H9 (cell line): Measurements from ENCODE around the gene ARAF. TPM values are rescaled to one million over a fixed set of nuclear protein-coding genes. Genes with fewer than 3 reads are reported as not detected.
A peak's percentile ranks its signal among the peaks of the same experiment; 100 is the strongest.

Source experiments
- DNase-seq: peaks from one replicate; pipeline ENCODE4 v3.0.0-alpha.2; 2017
- H2AFZ ChIP-seq: one replicate; pipeline ENCODE4 v1.6.1; 2013; ENCODE audit warnings: mild to moderate bottlenecking, low read length, control low read depth, moderate library complexity
- H2AK5ac ChIP-seq: 2 replicates; pipeline ENCODE4 v1.6.1; 2013; ENCODE audit warnings: low read length, control low read depth, mixed read lengths; ENCODE audit not compliant: insufficient read length
- H2BK120ac ChIP-seq: one replicate; pipeline ENCODE4 v1.6.1; 2013; ENCODE audit warnings: low read depth, mild to moderate bottlenecking, low read length, control low read depth, inconsistent platforms; ENCODE audit not compliant: poor library complexity, severe bottlenecking
- H2BK12ac ChIP-seq: 2 replicates; pipeline ENCODE4 v1.6.1; 2013; ENCODE audit warnings: low read length, control low read depth, mixed read lengths, low read depth; ENCODE audit not compliant: insufficient read length
- H2BK15ac ChIP-seq: 2 replicates; pipeline ENCODE4 v1.6.1; 2013; ENCODE audit warnings: low read depth, low read length, control low read depth
- H2BK20ac ChIP-seq: one replicate; pipeline ENCODE4 v1.6.1; 2013; ENCODE audit warnings: low read depth, mild to moderate bottlenecking, low read length, control low read depth, inconsistent platforms; ENCODE audit not compliant: poor library complexity, severe bottlenecking
- H2BK5ac ChIP-seq: 2 replicates; pipeline ENCODE4 v1.6.1; 2013; ENCODE audit warnings: low read length, control low read depth, mixed read lengths; ENCODE audit not compliant: insufficient read length
- H3K14ac ChIP-seq: 2 replicates; pipeline ENCODE4 v1.6.1; 2013; ENCODE audit warnings: low read length, control low read depth; ENCODE audit not compliant: insufficient read depth
- H3K18ac ChIP-seq: 2 replicates; pipeline ENCODE4 v1.6.1; 2013; ENCODE audit warnings: low read depth, mild to moderate bottlenecking, mixed read lengths, low read length, control low read depth; ENCODE audit not compliant: insufficient read length
- H3K23ac ChIP-seq: 2 replicates; pipeline ENCODE4 v1.6.1; 2013; ENCODE audit warnings: low read length, control low read depth, mixed read lengths, low read depth; ENCODE audit not compliant: insufficient read length
- H3K23me2 ChIP-seq: 2 replicates; pipeline ENCODE4 v1.6.1; 2013; ENCODE audit warnings: low read depth, mild to moderate bottlenecking, mixed read lengths, low read length, control low read depth; ENCODE audit not compliant: insufficient read length, poor library complexity, severe bottlenecking
- H3K27ac ChIP-seq: 2 replicates; pipeline ENCODE4 v1.5.1; 2013; ENCODE audit warnings: low read length, control low read depth, mixed read lengths, low read depth; ENCODE audit not compliant: insufficient read length
- H3K27me3 ChIP-seq: 2 replicates; pipeline ENCODE4 v1.6.1; 2013; ENCODE audit warnings: low read length, control low read depth, inconsistent platforms; ENCODE audit not compliant: insufficient read depth
- H3K4ac ChIP-seq: 2 replicates; pipeline ENCODE4 v1.6.1; 2013; ENCODE audit warnings: low read depth, mild to moderate bottlenecking, control low read depth, inconsistent platforms, low read length, moderate library complexity
- H3K4me1 ChIP-seq: 2 replicates; pipeline ENCODE4 v1.6.1; 2013; ENCODE audit warnings: low read length, control low read depth, inconsistent platforms; ENCODE audit not compliant: insufficient read depth
- H3K4me2 ChIP-seq: 2 replicates; pipeline ENCODE4 v1.6.1; 2013; ENCODE audit warnings: low read length, control low read depth, mixed read lengths; ENCODE audit not compliant: insufficient read length, insufficient read depth
- H3K56ac ChIP-seq: 2 replicates; pipeline ENCODE4 v1.6.1; 2013; ENCODE audit warnings: low read depth, mild to moderate bottlenecking, mixed read lengths, low read length, control low read depth; ENCODE audit not compliant: insufficient read length
- H3K79me1 ChIP-seq: 2 replicates; pipeline ENCODE4 v1.6.1; 2013; ENCODE audit warnings: low read depth, mild to moderate bottlenecking, moderate library complexity, low read length, control low read depth, inconsistent platforms; ENCODE audit not compliant: insufficient read depth, poor library complexity, severe bottlenecking
- H3K79me2 ChIP-seq: 2 replicates; pipeline ENCODE4 v1.6.1; 2013; ENCODE audit warnings: low read length, control low read depth, inconsistent platforms; ENCODE audit not compliant: insufficient read depth
- H3K9ac ChIP-seq: 2 replicates; pipeline ENCODE4 v1.6.1; 2013; ENCODE audit warnings: low read length, control low read depth, mixed read lengths; ENCODE audit not compliant: insufficient read length; ENCODE audit errors: extremely low read depth
- H3K9me3 ChIP-seq: one replicate; pipeline ENCODE4 v1.6.1; 2013; ENCODE audit warnings: low read depth, low read length, inconsistent platforms; ENCODE audit not compliant: control insufficient read depth
- H3T11ph ChIP-seq: one replicate; pipeline ENCODE4 v1.6.1; 2013; ENCODE audit warnings: mild to moderate bottlenecking, low read length, control low read depth, inconsistent platforms
- H4K20me1 ChIP-seq: one replicate; pipeline ENCODE4 v1.6.1; 2013; ENCODE audit not compliant: control insufficient read depth, insufficient read length, insufficient read depth
- H4K5ac ChIP-seq: 2 replicates; pipeline ENCODE4 v1.6.1; 2013; ENCODE audit warnings: low read depth, mild to moderate bottlenecking, mixed read lengths, low read length, control low read depth; ENCODE audit not compliant: insufficient read length
- H4K8ac ChIP-seq: replicated peaks from 2 replicates; pipeline ENCODE4 v1.6.1; 2013; ENCODE audit warnings: low read length, control low read depth, mixed read lengths, low read depth; ENCODE audit not compliant: insufficient read length
- H4K91ac ChIP-seq: 2 replicates; pipeline ENCODE4 v1.6.1; 2013; ENCODE audit warnings: low read depth, mild to moderate bottlenecking, moderate library complexity, mixed read lengths, low read length, control low read depth; ENCODE audit not compliant: insufficient read length
- H3K27ac Mint-ChIP-seq, 3 experiments: 2 replicates in 2 of 3; 3 replicates in 1 of 3; pipeline ENCODE4 v1.8.0; 2020 to 2021; ENCODE audit warnings: mixed read lengths in 3 of 3, mild to moderate bottlenecking in 1 of 3, moderate library complexity in 1 of 3
- H3K27me3 Mint-ChIP-seq: 2 replicates; pipeline ENCODE4 v1.8.0; 2021; ENCODE audit warnings: low read depth, mild to moderate bottlenecking, moderate library complexity, mixed read lengths
- H3K36me3 Mint-ChIP-seq, 3 experiments: 2 replicates in 2 of 3; 3 replicates in 1 of 3; pipeline ENCODE4 v1.8.0; 2020 to 2021; ENCODE audit warnings: low read depth in 3 of 3, mixed read lengths in 3 of 3; ENCODE audit not compliant: insufficient read depth in 1 of 3
- H3K4me1 Mint-ChIP-seq, 2 experiments: 2 replicates each; pipeline ENCODE4 v1.8.0; 2020; ENCODE audit warnings: mixed read lengths in 2 of 2
- H3K4me3 Mint-ChIP-seq, 2 experiments: 2 replicates in 1 of 2; 3 replicates in 1 of 2; pipeline ENCODE4 v1.8.0; 2020 to 2021; ENCODE audit warnings: mild to moderate bottlenecking in 2 of 2, mixed read lengths in 2 of 2, moderate library complexity in 1 of 2
- H3K9me3 Mint-ChIP-seq, 2 experiments: 2 replicates in 1 of 2; 3 replicates in 1 of 2; pipeline ENCODE4 v1.8.0; 2020; ENCODE audit warnings: mild to moderate bottlenecking in 2 of 2, mixed read lengths in 2 of 2, moderate library complexity in 1 of 2
- CTCF ChIP-seq: fragments of 200-600 bp; sonication (generic); conservative IDR thresholded peaks from 3 replicates; pipeline ENCODE4 v1.8.0; 2021; ENCODE audit warnings: antibody characterized with exemption, mild to moderate bottlenecking
- WGBS: extraction: QIAGEN DNeasy Blood & Tissue Kit; methylation state at CpG from one replicate; pipeline ENCODE4 v1.1.7; 2013; ENCODE audit warnings: missing lambda C conversion rate, low lambda C conversion rate, mixed read lengths; ENCODE audit not compliant: insufficient read length; ENCODE audit errors: extremely low coverage; 5-methylcytosine and 5-hydroxymethylcytosine counted together
- total RNA-seq: library from RNA; stranded (reverse); gene quantifications from 2 replicates; pipeline ENCODE4 v1.2.1, GENCODE V29; 2021

The ARAF gene
- total RNA-seq, 1 experiment from 2014 or later = 48.1 TPM

GRCh38 chrX:47618923-47619485 lies 58.0 kb downstream of the ARAF start:
- Histone ChIP-seq H3K9ac (no peak overlapping the region), H3K4ac (no peak overlapping the region), H3K18ac (no peak overlapping the region), H4K5ac (no peak overlapping the region), H4K20me1 (no peaks in the 10 kb centered on the region), H4K91ac (no peak overlapping the region), H2BK120ac (no peak overlapping the region), H3K14ac (no peak overlapping the region), H2BK15ac (no peak overlapping the region), H2BK12ac (no peak overlapping the region), H3K23me2 (peaks cover 3% of the 10 kb centered on the region), H3K27ac (no peak overlapping the region), H3K27me3 (no peaks in the 10 kb centered on the region), H3K79me2 (no peaks in the 10 kb centered on the region), H3K4me1 (peaks cover 1% of the 10 kb centered on the region; the same call in 1 of the 2 replicates), H3K23ac (no peak overlapping the region), H2AFZ (no peak overlapping the region), H2AK5ac (no peak overlapping the region), H4K8ac (no peak overlapping the region), H2BK20ac (no peak overlapping the region), H3K9me3 (peaks cover 29% of the 10 kb centered on the region), H3T11ph (no peak overlapping the region), H3K4me2 (no peak overlapping the region), H3K79me1 (no peaks in the 10 kb centered on the region), H2BK5ac (no peak overlapping the region), H3K56ac (no peak overlapping the region)
- peaks cover 8 to 22% of the 10 kb centered on the region in 2 experiments for H3K4me1 Mint-ChIP-seq
- H3K36me3 Mint-ChIP-seq = peaks cover 0 to 9% (median 8%) of the 10 kb centered on the region in 3 experiments; a peak in 5 of 7 replicates
- H3K4me3 Mint-ChIP-seq = peak overlapping the region; percentile 47 to 64
- H3K27ac Mint-ChIP-seq = no peak overlapping the region
- H3K9me3 Mint-ChIP-seq = peaks cover 72 to 81% of the 10 kb centered on the region in 2 experiments
- DNase-seq = no peak
- H3K27me3 Mint-ChIP-seq = peaks cover 18% of the 10 kb centered on the region
- WGBS = no CpG with 5 or more reads among the region's 32 CpGs
- TF ChIP-seq CTCF = no peak
